Measurements from ENCODE around the gene KCNMB2.

DNA sequence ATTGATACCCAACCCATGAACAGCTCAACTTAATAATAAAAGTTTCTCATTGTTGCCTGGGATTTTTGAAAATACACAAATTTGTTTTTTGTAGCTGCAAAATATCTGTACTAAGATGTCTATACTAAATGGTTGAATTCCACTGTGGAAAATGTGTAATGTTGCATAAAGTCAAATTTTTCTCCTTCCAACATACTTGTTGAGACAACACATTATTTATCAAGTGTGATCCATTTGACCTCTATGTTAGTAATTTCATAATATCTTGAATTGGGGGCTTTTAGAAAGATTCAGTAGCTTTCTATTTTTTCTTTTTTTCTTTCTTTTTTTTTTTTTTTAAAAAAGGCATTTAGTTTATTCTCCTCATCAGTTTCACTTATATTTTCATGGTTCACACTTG lies 88.0 kb downstream of the KCNMB2 start:
- TF ChIP-seq POLR2A (IDR thresholded peaks at IDR 0.05): no peak
- TF ChIP-seq, protein P1, sequence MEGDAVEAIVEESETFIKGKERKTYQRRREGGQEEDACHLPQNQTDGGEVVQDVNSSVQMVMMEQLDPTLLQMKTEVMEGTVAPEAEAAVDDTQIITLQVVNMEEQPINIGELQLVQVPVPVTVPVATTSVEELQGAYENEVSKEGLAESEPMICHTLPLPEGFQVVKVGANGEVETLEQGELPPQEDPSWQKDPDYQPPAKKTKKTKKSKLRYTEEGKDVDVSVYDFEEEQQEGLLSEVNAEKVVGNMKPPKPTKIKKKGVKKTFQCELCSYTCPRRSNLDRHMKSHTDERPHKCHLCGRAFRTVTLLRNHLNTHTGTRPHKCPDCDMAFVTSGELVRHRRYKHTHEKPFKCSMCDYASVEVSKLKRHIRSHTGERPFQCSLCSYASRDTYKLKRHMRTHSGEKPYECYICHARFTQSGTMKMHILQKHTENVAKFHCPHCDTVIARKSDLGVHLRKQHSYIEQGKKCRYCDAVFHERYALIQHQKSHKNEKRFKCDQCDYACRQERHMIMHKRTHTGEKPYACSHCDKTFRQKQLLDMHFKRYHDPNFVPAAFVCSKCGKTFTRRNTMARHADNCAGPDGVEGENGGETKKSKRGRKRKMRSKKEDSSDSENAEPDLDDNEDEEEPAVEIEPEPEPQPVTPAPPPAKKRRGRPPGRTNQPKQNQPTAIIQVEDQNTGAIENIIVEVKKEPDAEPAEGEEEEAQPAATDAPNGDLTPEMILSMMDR (IDR thresholded peaks at IDR 0.05): no peak
- TF ChIP-seq EP300 (IDR thresholded peaks at IDR 0.05): no peak

Measured in tibial nerve (tissue), 4 donors.